Hypothalamus (tissue), 51 donors: ENCODE results near the gene CAVIN1.

Source experiments
- DNase-seq, 51 donors: peaks; one replicate each; lab custom pipeline; 2025; lab: John Stamatoyannopoulos, UW

CAVIN1 gene

DNA sequence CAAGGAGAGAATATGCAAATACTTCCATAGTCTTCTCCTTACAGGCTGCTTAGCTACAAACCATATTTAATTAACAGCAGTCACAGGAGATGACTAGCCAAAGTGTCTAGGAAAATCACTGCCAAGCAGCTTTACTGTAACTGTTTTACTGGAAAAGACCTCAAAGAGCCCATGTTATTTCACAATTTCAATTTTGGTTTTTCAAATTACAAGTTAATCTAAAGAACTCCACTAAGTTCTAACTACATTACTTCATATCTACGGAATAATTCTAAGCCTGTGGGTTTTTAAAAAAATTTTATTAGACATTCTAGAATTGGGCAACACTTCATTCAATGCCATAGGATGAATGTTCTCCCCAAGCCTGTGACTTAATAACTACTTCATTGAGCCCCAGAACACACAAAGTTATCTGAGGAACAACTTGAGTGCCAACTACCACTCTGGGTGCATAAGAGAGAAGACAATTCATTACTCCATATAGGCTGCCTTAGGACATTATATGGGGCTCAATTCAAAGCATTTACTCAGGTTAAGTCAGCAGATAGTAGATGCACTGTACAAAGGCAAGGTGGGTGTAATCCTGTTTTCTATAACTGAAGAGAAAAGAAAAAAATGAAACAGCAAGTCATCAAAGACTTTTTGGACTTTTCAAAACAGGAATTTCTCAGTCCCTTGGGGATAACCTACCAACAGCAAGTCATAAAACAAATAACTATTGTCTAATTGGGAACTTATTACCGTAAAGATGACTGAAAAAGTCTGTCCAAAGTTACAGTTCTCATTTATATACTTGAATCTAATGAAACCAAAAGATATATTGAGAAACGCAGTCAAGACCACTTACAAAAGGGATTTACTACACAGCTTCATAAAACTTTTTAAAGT lies 67.9 kb downstream of the CAVIN1 start:
- DNase-seq = no peak
